SIG-M5 treated with dmso at 0.1 percent for 504 hours (cell line): Measurements from ENCODE around the gene PCDH17.

Experiments
- DNase-seq: peaks from one replicate; lab custom pipeline; 2025; ENCODE audit not compliant: unreplicated experiment; lab: John Stamatoyannopoulos, UW

Gene PCDH17

GRCh38 chr13:57631596-57632275, at the start of gene PCDH17:
PCDH17 (plus strand) TSS chr13:57631744; CDS start chr13:57632547, 803 bp downstream.
- DNase-seq = no peak

- DNase-seq = peak; percentile 2
These were observed 49.5 kb upstream of the PCDH17 start for GRCh38 chr13:57582032-57582431.

GRCh38 chr13:57583529-57583928, 48.0 kb upstream of the PCDH17 start:
- no peak for DNase-seq

- DNase-seq = no peak
These were observed 42.9 kb upstream of the PCDH17 start for GRCh38 chr13:57588639-57589038.

- DNase-seq = no peak
These were observed 35.8 kb upstream of the PCDH17 start for GRCh38 chr13:57595775-57596174.

GRCh38 chr13:57601536-57601935, 30.0 kb upstream of the PCDH17 start:
- no peak for DNase-seq

- no peak for DNase-seq
These were observed 27.1 kb upstream of the PCDH17 start for GRCh38 chr13:57604442-57604841.

- no peak for DNase-seq
These were observed 19.6 kb upstream of the PCDH17 start for GRCh38 chr13:57611969-57612368.

GRCh38 chr13:57612568-57612967, 19.0 kb upstream of the PCDH17 start:
- DNase-seq = no peak

GRCh38 chr13:57624565-57625435, 6.7 kb upstream of the PCDH17 start:
- DNase-seq = peak; percentile 81

GRCh38 chr13:57627663-57628062, 3.9 kb upstream of the PCDH17 start:
- DNase-seq = peak; percentile 63

- DNase-seq = no peak
These were observed 2.1 kb upstream of the PCDH17 start for GRCh38 chr13:57629391-57629804.

GRCh38 chr13:57629821-57630235, 1.7 kb upstream of the PCDH17 start:
- DNase-seq = no peak

GRCh38 chr13:57630661-57631595, 616 bp upstream of the PCDH17 start:
- DNase-seq = no peak

GRCh38 chr13:57632276-57633140, 964 bp downstream of the PCDH17 start:
- DNase-seq = no peak

- no peak for DNase-seq
These were observed 1.8 kb downstream of the PCDH17 start for GRCh38 chr13:57633141-57633949.

GRCh38 chr13:57633950-57634838, 2.6 kb downstream of the PCDH17 start:
- no peak for DNase-seq

- DNase-seq = no peak
These were observed 3.3 kb downstream of the PCDH17 start for GRCh38 chr13:57634839-57635165.
